ENCODE results near the gene PIK3CD.
A peak's percentile ranks its signal among the peaks of the same experiment; 100 is the strongest.
"Not testable (repeated sequence)": the region's sequence is repeated elsewhere in the genome, so short reads cannot be mapped to it uniquely, and the experiment has no call there.

The PIK3CD gene

GRCh38 chr1:9654051-9654833 is 2.7 kb downstream of the PIK3CD start:
- TF ChIP-seq POLR2A (IDR thresholded peaks at IDR 0.05; ENCODE audit: low read length) (no peak), GATA1 (IDR thresholded peaks at IDR 0.05; ENCODE audit: low read depth, low read length) (no peak)
- no peak for DNase-seq

GRCh38 chr1:9654834-9655723 is 3.5 kb downstream of the PIK3CD start:
- TF ChIP-seq GATA1 (IDR thresholded peaks at IDR 0.05; ENCODE audit: low read depth, low read length) (no peak), POLR2A (IDR thresholded peaks at IDR 0.05; ENCODE audit: low read length) (no peak)
- no peak for DNase-seq

- no peak for DNase-seq
- no peak for TF ChIP-seq GATA1 (IDR thresholded peaks at IDR 0.05; ENCODE audit: low read depth, low read length)
Measured at GRCh38 chr1:9655836-9656235, 4.3 kb downstream of the PIK3CD start.

GRCh38 chr1:9657521-9658032 is 6.0 kb downstream of the PIK3CD start:
- TF ChIP-seq GATA1 (IDR thresholded peaks at IDR 0.05; ENCODE audit: low read depth, low read length) (no peak), POLR2A (IDR thresholded peaks at IDR 0.05; ENCODE audit: low read length) (no peak)
- peak; percentile 10 to 27 for DNase-seq

- no peak for DNase-seq
- no peak for TF ChIP-seq POLR2A (IDR thresholded peaks at IDR 0.05; ENCODE audit: low read length)
- TF ChIP-seq GATA1 (IDR thresholded peaks at IDR 0.05; ENCODE audit: low read depth, low read length): no peak
Measured at GRCh38 chr1:9658199-9658598, 6.7 kb downstream of the PIK3CD start.

- no peak for DNase-seq
- TF ChIP-seq GATA1 (IDR thresholded peaks at IDR 0.05; ENCODE audit: low read depth, low read length) (no peak), POLR2A (IDR thresholded peaks at IDR 0.05; ENCODE audit: low read length) (no peak)
Measured at GRCh38 chr1:9659328-9659727, 7.8 kb downstream of the PIK3CD start.

GRCh38 chr1:9663257-9663656 is 11.7 kb downstream of the PIK3CD start:
- TF ChIP-seq GATA1 (IDR thresholded peaks at IDR 0.05; ENCODE audit: low read depth, low read length) (no peak), POLR2A (IDR thresholded peaks at IDR 0.05; ENCODE audit: low read length) (no peak)
- no peak for DNase-seq

GRCh38 chr1:9665193-9665592 is 13.7 kb downstream of the PIK3CD start:
- TF ChIP-seq POLR2A (IDR thresholded peaks at IDR 0.05; ENCODE audit: low read length) (no peak), GATA1 (IDR thresholded peaks at IDR 0.05; ENCODE audit: low read depth, low read length) (no peak)
- DNase-seq: no peak

GRCh38 chr1:9668080-9668479 is 16.5 kb downstream of the PIK3CD start:
- no peak for TF ChIP-seq GATA1 (IDR thresholded peaks at IDR 0.05; ENCODE audit: low read depth, low read length)
- TF ChIP-seq POLR2A (IDR thresholded peaks at IDR 0.05; ENCODE audit: low read length): no peak
- no peak for DNase-seq

- DNase-seq: no peak
- TF ChIP-seq POLR2A (IDR thresholded peaks at IDR 0.05; ENCODE audit: low read length) (no peak), GATA1 (IDR thresholded peaks at IDR 0.05; ENCODE audit: low read depth, low read length) (no peak)
Measured at GRCh38 chr1:9670085-9670484, 18.6 kb downstream of the PIK3CD start.

GRCh38 chr1:9671377-9672140 is 20.0 kb downstream of the PIK3CD start:
- DNase-seq: no peak
- TF ChIP-seq GATA1 (IDR thresholded peaks at IDR 0.05; ENCODE audit: low read depth, low read length) (no peak), POLR2A (IDR thresholded peaks at IDR 0.05; ENCODE audit: low read length) (no peak)

- TF ChIP-seq GATA1 (IDR thresholded peaks at IDR 0.05; ENCODE audit: low read depth, low read length) (no peak), POLR2A (IDR thresholded peaks at IDR 0.05; ENCODE audit: low read length) (no peak)
- no peak for DNase-seq
Measured at GRCh38 chr1:9672444-9672843, 20.9 kb downstream of the PIK3CD start.

- DNase-seq: no peak
- TF ChIP-seq GATA1 (IDR thresholded peaks at IDR 0.05; ENCODE audit: low read depth, low read length): no peak
- TF ChIP-seq POLR2A (IDR thresholded peaks at IDR 0.05; ENCODE audit: low read length): no peak
Measured at GRCh38 chr1:9675393-9675792, 23.9 kb downstream of the PIK3CD start.

- DNase-seq: not testable (repeated sequence)
Measured at GRCh38 chr1:9676128-9676527, 24.6 kb downstream of the PIK3CD start.

All from erythroblast (primary cell).